GM10266 (cell line): ENCODE data around the gene CTSC.

Experiments used
- DNase-seq: peaks from one replicate; pipeline ENCODE4 v3.0.0; 2012; ENCODE audit errors: extremely low spot score
- TF ChIP-seq, protein P1 (sequence below): IDR thresholded peaks from 2 replicates; pipeline ENCODE4 v1.5.1; 2012; ENCODE audit warnings: mild to moderate bottlenecking, low read depth; ENCODE audit not compliant: control insufficient read depth, insufficient read depth; ENCODE audit errors: missing control alignments

CTSC gene

DNA sequence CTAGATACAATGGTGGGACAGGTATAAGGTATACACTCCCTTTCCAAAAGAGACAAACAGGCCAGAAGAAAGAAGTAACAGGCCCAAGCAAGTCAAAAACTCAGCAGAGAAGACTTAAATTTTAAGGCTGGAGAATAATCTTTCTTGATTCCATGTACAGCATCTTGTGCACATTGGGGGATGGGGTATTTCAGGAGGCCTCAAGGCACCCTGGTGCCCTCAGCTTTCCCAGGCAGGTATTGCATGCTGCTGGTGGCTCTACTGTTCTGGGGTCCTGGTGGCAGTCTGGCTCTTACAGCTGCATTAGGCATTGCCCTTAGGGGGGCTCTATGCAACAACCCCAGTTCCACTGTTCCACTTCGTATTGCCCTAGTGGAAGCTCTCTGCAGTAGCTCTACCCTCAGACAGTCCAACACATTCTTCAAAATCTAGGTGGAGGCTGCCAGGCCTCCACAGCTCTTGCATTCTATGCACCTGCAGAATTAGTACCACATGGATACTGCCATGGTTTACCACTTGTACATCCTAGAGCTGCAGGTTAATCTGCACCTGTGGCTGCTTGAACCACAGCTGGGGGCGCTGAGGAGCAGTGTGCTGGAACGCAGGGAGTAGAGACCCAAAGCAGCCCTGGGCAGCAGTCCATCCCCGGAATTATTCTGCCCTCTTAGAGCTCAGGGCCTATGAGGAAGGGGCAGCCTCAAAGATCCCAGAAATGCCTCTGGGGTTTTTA is 4.2 kb upstream of the CTSC start:
- DNase-seq = no peak
- TF ChIP-seq, protein P1, sequence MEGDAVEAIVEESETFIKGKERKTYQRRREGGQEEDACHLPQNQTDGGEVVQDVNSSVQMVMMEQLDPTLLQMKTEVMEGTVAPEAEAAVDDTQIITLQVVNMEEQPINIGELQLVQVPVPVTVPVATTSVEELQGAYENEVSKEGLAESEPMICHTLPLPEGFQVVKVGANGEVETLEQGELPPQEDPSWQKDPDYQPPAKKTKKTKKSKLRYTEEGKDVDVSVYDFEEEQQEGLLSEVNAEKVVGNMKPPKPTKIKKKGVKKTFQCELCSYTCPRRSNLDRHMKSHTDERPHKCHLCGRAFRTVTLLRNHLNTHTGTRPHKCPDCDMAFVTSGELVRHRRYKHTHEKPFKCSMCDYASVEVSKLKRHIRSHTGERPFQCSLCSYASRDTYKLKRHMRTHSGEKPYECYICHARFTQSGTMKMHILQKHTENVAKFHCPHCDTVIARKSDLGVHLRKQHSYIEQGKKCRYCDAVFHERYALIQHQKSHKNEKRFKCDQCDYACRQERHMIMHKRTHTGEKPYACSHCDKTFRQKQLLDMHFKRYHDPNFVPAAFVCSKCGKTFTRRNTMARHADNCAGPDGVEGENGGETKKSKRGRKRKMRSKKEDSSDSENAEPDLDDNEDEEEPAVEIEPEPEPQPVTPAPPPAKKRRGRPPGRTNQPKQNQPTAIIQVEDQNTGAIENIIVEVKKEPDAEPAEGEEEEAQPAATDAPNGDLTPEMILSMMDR = peak; percentile 29

DNA sequence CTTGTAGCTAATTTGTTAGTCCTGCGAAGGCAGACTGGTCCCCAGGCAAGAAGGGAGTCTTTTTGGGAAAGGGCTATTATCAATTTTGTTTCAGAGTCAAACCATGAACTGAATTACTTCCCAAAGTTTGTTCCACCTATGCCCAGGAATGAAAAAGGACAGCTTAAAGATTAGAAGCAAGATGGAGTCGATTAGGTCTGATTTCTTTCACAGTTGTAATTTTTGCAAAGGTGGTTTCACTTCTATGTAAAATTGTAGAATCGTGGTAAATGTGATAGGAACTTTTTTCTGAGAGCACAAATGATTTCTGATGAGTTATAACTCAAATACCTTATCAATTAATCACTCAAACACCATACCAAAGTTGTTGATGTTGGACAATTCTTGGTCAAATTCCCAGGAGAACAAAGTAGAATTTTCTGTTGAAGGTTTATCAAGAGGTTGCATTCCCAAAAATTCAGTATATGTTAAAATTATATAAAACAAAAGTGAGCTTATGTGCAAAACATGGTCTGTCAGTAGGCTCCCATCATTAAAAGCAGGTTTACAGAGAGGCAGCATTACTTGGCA is 2.9 kb upstream of the CTSC start:
- TF ChIP-seq, protein P1 = no peak
- no peak for DNase-seq

DNA sequence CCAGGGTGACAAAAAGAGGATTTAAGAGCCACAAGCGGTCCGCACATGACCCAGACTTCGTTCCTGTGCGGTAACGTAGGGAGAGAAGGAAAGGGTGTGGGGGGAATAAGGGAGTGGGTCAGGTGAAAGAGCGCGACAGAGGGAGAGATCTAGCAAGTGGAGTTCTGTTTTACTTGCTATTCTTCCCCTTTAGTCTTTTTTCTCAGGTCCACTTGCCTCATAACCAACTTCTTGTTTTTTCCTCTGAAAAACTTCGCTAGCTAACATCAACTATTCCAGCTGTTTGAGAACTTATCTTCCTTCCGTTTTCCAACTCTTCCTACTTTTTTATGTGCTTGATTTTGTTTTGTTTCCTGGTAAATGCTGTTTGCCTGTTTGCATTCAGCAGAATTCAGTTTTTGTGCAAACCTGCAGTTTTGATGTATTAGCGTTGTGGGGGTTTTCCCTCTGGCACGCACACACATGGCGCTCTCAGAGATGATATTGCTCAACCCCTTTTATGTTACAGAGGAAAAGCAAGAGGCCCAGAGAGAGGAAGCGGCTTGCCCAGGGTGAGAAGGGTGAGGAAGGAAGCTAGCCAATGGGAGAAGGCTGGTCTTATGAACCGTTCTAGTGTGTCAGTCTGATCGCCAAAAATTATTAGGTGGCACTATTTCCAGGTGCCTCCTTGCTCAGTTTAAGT is 592 bp upstream of the CTSC start:
- peak; percentile 42 for DNase-seq
- TF ChIP-seq, protein P1 = no peak

DNA sequence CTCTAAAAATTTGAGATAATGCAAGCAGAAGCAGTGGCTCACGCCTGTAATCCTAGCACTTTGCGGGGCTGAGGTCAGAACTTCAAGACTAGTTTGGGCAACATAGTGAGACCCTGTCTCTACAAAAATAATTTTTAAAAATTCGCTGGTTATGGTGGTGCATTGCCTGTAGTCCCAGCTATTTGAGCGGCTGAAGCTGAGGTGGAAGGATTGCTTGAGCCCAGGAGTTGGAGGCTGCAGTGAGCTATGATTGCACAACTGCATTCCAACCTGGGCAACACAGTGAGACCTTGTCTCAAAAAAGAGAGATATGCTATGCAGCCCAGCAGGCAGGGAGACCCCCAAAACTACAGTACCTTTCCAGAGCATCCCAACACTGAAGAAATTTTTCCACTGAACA is 2.3 kb downstream of the CTSC start:
- DNase-seq = no peak
- TF ChIP-seq, protein P1 = no peak

DNA sequence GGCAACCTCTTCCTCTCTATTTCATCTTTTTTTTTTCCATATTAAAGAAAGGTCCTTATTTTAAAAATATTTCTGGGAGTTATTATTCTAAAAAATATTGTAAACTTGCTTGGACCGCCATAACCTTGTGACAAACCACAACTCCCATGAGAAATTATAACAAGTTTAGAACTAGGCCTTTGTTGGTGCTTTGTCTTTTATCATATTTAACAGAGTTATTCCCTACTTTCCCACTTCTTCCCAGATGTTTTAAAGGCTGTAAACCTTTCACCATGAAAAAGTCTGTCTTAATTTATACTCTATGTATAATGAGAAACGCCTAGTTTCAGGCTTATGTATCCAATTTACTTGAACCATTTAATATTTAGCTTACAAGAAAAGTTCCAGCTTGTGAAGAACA is 3.7 kb downstream of the CTSC start:
- no peak for DNase-seq
- TF ChIP-seq, protein P1 = no peak

DNA sequence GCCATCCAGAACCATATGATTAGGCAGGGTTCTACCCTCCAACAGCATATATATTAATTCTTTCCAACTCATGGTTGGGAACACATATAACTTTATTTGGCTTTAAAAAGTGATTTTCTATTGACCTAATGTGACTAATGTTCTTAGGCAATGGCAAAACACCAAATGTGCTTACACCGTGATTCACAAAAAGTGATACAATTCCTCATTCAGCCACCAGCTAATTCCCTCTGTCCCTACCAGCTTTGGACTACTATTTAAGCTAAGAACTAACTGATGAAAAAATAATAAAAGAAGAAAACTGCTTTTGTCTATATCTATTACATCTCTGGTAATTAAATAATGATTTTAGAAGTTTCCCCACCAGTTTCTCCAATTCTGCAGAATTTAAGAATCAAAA is 4.7 kb downstream of the CTSC start:
- no peak for DNase-seq
- TF ChIP-seq, protein P1 = no peak
